T-helper 2 cell treated with Interferon-gamma antibody and Interleukin-4, amounts not matched to agents 100 ng/mL and 5 ng/mL, for 36 hours (primary cell): Measurements from ENCODE around the gene PDE2A. TPM values are rescaled to one million over a fixed set of nuclear protein-coding genes. Genes with fewer than 3 reads are reported as not detected.

Source experiments
- intact Hi-C: fragments of 100-400 bp; cut with micrococcal nuclease; formaldehyde crosslinking; loops from one replicate; pipeline ENCODE4 v1.15.1; 2023
- total RNA-seq: library from RNA; stranded (reverse); gene quantifications from 2 replicates; pipeline ENCODE4 v1.2.3, GENCODE V29; 2022

The PDE2A gene
- total RNA-seq, 1 donor from 2014 or later, result 0.52 TPM

- intact Hi-C loops, result no loop called here
Observed at GRCh38 chr11:72639502-72640375, 34.5 kb downstream of the PDE2A start.

- intact Hi-C loops, result no loop called here
Observed at GRCh38 chr11:72637926-72638325, 36.3 kb downstream of the PDE2A start.

DNA sequence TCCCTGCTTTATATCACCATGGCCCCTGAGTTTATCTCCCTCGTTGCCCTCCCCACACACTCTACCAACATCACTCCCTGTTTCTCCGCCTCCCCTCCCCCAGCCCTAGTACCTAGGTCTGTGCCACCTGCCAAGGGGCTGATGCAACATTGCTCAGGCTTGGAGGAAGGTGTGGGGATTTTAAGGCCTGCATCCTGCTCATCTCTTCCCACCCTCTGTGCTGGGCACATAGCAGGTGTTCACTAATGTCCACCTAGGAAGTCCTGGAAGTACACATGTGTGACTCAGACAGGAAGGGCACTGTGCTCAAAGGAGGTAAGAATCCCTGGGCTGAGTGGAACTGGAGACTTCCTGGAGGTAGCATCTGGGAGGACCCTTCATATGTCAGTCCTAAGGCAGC is 37.0 kb downstream of the PDE2A start:
- intact Hi-C loops, result no loop called here

- intact Hi-C loops, result no loop called here
Observed at GRCh38 chr11:72636376-72636775, 37.8 kb downstream of the PDE2A start.

- intact Hi-C loops, result no loop called here
Observed at GRCh38 chr11:72635933-72636332, 38.3 kb downstream of the PDE2A start.

GRCh38 chr11:72635309-72635915 is 38.8 kb downstream of the PDE2A start:
- intact Hi-C loops, result no loop called here

DNA sequence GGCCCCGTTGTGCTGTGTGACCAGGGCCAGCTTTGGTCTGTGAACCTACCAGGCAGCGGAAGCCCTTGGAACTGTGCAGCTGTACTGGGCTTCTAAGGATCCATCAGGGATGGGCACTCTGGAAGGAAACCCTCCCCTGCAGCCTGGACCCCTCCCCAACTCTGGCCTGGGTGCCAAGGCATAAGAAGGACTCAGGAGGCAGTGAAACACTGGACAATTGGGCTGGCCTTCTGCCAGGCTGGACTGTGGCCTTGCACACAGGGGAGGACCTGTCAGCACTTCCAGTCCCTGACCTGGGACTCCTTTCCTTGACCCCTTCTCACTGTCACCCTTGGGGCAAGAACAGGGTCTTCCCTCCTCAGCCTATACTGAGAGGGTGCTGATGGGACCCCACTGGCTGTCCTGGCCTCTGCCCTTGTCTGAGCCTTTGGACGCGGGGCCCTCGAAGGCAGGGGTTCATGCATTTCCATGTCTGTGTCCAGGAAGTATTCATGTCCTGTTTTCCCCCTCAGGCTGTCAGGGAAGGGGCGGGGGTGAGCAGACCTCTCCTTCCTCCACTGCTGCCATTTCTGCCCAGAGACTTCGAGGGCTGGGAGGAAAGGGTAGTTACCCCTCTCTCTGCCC is 39.6 kb downstream of the PDE2A start:
- intact Hi-C loops, result no loop called here

DNA sequence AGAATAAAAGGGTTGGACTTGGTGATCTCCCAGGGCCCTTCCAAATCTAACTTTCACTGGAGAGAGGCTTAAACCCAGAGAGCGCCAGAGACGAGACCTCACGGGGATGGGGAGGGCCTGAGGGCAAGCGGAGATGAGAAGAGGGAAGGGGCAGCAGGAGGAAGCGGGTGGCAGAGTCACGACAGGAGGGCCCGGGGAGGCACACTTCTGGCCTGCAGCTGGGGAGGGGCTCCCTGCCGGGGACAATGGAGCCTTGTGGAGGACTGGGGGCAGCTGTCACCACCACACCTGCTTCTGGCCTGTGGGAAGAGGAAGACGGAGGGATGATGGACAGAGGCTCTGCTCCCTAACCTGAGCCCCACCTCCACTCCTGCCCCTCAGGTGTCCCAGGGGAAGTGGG is 40.2 kb downstream of the PDE2A start:
- intact Hi-C loops, result no loop called here

DNA sequence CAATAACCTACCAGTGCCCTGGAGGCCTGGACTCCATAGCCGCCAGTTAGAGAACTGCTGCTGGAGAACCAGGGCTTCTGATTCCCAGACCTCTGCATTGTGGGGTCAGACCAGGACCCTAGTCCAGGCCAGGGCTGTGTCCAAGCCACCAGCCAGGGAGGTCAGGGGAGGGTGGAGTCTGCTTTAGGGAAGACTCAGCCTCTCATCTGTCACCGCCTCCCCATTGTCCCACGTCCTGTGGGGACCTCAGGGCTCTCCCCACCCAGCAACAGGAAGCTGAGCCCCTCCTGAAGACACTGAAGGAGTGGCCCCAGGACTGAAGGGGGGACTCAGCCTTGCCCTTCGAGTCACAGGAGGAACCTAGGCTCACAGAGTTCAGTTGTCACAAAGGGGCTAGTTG is 41.2 kb downstream of the PDE2A start:
- intact Hi-C loops, result no loop called here

GRCh38 chr11:72631806-72632731 is 42.2 kb downstream of the PDE2A start:
- intact Hi-C loops, result no loop called here

DNA sequence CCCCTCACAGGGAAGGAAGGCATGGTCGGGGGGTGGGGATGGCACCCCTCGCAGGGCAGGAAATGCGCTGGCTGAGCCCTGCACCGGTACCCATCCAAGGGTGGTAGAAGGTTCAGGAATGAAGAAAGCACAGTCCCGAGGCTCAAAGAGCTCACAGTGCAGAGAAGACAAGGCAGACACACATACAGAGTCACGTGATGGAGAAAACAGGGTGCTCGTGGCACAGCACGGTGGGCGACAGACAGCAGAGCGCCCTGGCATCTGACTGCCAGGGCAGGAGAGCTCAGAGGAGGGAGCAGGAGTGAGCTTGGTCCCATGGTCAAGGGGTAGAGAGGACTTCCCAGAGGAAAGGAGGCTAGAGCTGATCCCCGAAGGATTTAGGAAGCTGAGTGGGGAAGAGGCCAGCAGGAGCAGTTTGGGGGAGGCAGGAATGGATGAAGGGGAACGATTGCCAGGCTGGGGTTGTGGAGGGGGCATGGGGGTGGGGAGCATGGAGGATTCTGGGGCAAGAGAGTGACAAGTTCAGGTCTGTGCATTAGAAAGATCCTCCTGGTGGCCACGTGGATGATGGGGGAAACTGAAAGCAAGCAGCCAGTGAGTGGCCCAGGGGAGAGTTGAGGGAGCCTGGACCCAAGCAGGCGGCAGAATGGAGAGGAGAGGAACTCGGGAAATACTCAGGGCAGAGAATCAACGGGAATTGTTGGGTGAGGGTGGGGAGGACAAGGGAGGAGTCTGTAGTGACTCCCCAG is 43.9 kb downstream of the PDE2A start:
- intact Hi-C loops, result no loop called here

- intact Hi-C loops, result no loop called here
Observed at GRCh38 chr11:72629266-72629665, 45.0 kb downstream of the PDE2A start.

GRCh38 chr11:72627594-72628281 is 46.5 kb downstream of the PDE2A start:
- intact Hi-C loops, result no loop called here

DNA sequence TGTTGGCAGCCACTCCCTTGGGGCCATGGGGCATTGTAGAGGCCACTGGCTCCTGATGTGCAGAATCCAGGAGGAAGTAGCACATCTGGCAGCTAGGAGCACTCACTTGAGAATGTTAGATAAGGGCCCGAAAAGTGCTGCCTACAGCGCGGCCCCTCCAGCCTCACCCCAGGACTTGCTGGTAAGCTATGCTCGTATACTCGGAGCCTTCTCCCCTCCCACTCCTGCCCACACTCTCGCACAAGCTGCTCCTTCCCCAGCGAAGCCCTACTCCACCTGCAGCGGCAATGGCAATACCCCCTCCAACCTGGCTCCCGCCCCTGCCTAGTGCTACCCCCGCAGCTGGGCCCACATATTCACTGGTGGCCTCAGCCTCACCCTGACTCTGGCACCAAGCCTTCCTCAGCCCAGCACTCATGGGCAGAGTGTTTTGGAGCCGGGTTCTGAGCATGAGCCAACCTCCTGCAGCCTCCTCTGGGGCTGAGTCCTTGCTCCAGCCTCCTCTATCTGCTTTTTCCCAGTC is 47.7 kb downstream of the PDE2A start:
- intact Hi-C loops, result no loop called here

DNA sequence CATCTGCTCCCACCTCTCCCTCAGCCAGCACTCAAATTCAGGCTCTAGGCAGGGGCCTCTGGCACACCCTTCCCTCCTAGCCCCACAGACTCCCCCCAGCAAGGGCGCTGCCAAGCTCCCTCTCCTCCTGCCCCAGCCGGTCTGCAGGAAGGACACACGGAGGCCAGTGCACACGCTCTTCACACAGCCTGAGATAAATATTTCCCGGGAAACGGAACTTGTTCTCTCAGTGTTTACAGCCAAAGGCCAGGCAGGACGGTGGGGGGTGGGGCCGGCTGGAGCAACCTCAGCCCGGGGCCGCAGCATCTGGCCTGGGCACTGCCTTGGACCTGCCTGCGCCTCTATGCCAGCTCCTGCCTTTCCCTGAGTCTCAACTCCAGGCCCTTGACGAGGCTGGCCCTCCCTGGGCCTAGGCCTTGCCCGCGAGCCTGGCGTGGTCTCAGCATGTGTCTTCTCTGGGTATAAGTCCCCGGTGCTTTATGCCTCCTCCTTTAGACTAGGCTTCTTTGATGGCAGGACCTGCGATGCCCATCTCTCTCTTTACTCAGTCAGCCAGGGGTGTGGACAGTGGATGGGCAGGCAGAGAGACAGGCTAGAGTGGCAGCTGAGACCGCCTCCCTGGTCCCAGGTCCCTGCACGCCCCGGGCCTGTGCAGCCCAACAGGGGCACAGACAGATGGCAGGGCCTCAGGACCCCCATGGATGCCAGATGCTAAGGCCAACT is 48.4 kb downstream of the PDE2A start:
- intact Hi-C loops, result no loop called here

DNA sequence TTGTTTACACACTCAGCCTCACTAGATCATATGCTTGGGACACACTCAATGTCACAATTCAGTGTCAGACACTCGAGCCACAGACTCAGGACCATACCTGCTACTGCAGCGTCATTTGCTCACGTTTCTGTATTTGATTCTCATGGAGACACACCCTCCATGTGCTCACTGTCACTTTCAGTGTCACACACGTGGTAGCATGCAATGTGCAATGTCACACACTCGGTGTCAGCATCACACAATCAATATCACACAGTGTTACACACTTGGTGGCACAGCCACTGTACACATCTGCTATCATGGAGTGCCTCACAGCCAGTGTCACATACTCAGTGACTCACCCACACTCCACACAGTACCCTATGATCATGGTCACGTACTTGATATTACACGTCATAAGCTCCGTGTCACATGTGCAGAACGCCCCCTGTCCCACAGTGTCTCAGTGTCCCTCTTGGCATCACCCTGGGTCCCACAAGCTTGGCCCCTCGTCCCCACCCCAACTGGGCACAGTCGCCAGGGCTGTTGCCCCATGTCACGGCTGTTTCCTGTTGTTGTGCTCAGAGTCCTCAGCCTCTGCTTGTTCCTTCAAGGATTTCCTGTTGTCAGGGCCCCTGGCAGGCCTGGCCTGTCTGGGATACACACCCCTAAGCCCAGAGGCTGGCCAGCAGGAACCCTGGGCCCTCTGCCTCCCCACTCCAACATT is 49.6 kb downstream of the PDE2A start:
- intact Hi-C loops, result no loop called here

DNA sequence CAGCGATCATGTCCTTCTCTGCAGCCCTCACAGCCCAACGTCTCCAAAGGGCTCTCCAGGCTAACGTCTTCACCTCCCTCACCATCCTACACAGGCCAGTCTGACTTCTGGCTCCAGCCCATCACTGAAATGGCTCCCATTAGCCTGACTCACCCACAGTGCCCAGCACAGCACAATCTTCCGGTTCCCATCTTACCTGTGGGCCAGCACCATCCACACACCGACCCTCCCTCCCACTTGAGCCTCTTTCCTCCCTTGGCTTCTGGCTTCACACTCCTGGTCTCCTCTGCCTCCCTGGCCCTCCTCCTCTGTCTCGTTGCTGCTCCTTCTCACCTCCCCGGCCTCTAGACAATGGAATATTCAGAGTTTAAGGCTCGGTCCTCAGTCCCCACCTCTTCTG is 51.2 kb downstream of the PDE2A start:
- intact Hi-C loops, result no loop called here

DNA sequence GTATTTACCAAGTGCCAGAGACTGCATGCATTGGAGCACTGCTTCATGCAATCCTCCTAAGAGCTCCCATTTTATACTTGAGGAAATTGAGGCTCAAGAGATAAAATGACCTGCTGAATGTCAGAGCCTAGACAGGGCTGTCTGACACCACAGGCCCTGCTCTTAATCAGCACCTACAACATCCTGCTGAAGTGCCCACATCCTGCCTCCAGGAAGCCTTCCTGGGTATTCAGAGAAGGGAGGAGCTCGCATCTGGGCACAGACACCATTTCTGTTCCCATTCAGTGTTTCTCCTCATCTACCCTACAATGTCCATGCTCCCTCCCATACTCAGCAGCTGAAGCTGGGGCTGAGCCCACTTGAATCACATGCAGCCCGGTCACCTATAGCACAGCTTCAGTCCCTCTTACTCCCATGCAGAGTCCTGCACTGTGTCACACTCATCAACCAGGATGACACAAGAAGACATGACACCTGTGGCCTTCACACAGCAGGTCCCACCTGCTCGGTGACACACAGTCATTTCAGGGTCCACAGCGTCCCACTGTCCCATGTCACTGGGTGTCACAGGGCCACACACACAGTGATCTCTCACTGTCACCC is 53.1 kb downstream of the PDE2A start:
- intact Hi-C loops, result no loop called here
